Stimulated activated CD8-positive, alpha-beta memory T cell treated with anti-CD3 and anti-CD28 coated beads, Interleukin-7, amount 100 ng/mL, for 4 hours (primary cell): ENCODE measurements around the gene LZTR1.

Source experiments
- DNase-seq, 2 donors: peaks; one replicate each; pipeline ENCODE4 v3.0.0-alpha.2; 2020; ENCODE audit warnings: low read depth in 2 of 2

LZTR1 gene

DNA sequence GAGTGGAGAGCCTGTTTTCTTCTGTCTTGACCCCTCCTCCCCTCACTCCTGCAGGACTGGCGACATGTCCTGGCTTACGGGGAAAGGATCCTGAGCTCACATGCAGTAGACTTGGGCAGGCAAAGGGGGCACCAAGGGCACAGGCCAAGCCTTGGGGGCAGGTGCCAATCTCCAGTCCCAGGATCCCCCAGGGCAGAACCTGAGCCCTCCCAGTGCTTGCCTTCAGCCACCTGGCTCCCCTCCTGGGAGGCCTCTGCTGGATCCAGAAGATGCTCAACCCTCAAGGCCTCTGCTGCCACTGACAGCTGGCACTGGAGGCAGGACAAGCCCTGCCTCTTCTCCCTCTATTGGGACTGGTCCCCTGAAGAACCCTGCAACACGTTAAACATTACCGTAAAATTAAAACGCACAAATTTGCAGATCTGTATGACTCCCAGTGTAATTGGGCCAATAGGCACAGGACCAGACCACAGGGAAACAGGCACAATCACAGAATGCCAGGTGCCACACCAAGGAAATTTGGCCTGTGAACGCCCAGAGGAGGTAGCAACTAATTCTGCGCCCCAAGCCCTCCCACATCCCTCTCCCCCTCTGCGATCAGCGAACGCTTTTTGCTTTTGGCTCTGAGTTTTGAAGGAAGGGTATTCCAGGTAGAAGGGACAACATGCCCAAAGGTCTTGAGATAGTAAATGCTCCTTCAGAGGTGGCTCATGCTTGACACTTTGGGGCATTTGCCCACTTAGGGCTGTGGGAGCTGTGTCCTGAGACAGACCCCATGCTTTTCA, 967 bp upstream of the LZTR1 start:
- DNase-seq, result no peak

DNA sequence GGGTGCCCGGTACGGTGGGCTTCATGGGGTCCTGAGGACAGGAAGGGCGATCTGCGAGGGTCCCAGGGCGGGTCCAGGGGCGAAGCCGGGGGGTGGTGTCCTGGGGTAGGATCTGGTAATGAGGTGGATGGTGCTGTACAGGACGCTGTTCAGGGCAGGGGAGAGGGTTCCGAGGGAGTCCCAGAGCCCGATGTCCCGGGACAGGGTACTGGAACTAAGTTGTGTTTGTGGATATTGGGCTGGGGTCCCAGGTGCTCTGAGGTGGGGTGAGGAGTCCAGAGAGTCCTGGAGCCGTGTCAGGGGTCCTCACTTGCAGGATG, 426 bp downstream of the LZTR1 start:
- no peak for DNase-seq

DNA sequence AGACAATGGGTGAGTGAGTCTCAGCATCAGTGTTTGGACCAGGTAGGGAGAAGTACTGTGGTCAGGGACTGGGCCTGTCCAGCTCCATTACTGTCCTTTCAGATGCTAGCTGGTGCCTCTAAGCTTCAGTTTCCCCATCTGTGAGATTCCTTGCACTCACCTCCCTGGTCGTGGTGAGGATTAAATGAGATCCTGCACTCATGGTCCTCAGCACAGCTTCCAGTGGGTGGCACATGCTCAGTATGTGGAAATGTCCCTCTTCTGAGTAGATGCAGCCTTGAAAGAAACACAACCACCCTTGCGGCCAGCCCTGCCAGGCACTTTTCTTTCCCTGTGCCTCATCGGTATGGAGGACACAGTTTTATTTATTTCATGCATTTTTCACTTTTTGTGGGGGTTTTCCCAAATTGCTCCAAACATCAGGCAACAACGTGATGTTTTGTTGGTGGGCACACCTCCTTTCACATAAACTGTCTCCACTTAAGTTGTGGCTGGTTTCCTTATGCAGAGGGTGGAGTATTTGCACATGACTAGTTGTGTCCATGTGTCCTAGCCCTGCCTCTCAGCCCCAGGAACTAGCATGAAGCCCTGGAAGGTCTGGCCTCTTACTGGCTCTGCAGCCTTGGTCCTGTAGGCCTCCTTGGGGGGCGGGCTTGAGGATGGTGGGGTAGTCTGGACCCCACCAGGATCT, 1.1 kb downstream of the LZTR1 start:
- DNase-seq, result no peak

DNA sequence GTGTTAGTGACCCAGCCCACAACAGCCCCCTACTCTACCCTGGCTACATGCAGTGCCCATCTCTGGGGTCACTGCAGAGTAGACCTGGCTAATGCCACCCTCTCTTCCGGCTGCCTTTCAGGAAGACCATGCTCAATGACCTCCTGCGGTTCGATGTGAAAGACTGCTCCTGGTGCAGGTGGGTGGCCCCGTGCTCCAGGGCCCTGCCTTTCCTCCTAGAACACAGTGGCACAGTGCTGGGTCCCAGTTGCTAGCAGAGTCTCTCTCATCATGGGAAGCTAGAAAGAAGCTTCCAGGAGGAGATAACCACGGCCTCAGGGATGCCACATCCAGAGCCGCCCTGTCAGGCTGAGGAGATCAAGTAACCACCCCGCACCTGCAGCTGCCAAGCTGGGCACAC, 3.6 kb downstream of the LZTR1 start:
- DNase-seq, result no peak

- no peak for DNase-seq
These were observed 4.3 kb downstream of the LZTR1 start for GRCh38 chr22:20986365-20986764.

GRCh38 chr22:20987375-20987774, 5.3 kb downstream of the LZTR1 start:
- no peak for DNase-seq

DNA sequence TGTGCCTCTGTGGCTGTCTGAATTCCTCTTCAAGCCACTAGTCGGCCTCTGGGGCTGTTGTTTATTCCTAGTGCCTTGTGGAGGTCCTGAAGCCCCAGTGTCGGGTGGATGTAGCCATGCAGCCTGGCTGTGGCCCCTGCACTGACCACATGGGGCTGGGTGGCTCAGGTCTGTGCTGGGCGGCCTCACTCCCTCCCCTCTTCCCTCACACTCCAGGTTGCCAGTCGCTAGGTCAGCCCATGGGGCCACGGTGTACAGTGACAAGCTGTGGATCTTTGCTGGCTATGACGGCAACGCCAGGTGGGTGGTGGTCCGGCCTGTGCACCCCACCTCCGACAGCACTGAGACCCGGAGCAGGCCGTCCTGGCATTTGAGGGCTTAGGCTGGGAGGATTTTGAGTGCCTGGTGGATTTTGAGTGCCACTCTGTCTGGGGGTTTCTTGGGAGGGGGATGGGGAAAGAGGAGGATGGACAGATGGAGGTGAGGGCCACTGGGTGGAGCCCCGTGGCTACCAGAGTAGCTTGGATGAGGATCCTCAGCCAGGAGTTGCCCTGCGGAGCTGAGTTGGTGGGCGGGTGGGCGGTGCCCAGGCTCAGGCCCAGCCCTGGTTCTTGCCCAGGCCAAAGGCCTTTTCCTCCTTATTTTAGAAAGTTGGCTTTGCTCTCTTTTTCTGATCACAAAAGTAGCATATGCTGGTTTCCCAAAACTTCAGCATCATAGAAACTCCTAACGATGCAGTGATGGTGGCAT, 6.7 kb downstream of the LZTR1 start:
- no peak for DNase-seq

DNA sequence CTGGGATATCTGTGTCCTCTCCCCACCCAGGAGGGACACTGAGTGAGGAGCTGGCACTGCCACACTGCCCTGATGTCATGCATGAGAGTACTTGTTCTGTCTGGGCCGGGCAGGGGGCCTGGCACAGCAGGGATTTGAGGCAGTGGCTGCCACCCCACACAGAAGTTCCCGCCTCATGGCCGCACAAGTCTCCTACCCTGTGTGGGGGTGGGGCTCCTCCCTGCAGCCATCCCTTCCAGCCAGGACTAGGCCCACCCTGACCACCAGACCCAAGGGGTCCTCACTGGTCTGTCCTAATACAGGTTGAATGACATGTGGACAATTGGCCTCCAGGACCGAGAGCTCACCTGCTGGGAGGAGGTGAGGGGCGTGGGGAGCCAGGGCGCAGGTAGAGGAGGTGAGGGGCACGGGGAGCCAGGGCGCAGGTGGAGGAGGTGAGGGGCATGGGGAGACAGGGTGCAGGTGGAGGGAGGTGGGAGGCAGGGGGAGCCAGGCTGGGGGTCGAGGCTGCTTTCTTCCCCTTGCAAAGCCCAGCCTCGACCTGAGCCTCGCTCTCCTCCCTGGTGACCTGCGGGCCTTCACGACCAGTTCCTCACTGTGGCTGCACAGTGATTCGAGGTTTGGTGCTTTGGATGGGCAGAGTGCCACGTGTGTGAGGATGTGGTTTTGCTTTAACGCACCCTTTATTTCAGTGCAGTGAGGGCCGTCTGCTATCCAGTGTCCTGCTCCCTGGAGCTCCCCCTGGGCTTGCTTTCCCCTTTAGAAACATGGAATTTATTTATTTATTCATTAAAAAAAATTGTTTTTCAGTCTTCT, 7.4 kb downstream of the LZTR1 start:
- DNase-seq, result no peak

- no peak for DNase-seq
These were observed 8.4 kb downstream of the LZTR1 start for GRCh38 chr22:20990184-20991180.

- no peak for DNase-seq
These were observed 9.4 kb downstream of the LZTR1 start for GRCh38 chr22:20991252-20992055.

DNA sequence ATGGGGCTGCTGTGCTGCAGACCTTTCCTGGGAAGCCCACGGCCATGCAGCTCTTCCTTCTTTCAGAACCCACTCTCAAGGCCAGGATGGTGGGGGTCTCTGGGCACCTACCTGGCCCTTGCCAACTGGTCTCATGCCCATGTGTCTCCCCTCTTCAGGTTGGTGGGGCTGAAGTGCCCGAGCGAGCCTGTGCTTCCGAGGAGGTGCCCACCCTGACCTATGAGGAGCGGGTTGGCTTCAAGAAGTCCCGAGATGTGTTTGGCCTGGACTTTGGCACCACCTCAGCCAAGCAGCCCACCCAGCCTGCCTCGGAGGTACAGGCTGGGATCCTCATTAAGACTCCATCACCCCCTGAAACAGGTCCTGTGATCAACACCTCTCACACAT, 10.0 kb downstream of the LZTR1 start:
- no peak for DNase-seq

- no peak for DNase-seq
These were observed 10.6 kb downstream of the LZTR1 start for GRCh38 chr22:20992456-20993303.

GRCh38 chr22:20993304-20994127, 11.4 kb downstream of the LZTR1 start:
- no peak for DNase-seq

DNA sequence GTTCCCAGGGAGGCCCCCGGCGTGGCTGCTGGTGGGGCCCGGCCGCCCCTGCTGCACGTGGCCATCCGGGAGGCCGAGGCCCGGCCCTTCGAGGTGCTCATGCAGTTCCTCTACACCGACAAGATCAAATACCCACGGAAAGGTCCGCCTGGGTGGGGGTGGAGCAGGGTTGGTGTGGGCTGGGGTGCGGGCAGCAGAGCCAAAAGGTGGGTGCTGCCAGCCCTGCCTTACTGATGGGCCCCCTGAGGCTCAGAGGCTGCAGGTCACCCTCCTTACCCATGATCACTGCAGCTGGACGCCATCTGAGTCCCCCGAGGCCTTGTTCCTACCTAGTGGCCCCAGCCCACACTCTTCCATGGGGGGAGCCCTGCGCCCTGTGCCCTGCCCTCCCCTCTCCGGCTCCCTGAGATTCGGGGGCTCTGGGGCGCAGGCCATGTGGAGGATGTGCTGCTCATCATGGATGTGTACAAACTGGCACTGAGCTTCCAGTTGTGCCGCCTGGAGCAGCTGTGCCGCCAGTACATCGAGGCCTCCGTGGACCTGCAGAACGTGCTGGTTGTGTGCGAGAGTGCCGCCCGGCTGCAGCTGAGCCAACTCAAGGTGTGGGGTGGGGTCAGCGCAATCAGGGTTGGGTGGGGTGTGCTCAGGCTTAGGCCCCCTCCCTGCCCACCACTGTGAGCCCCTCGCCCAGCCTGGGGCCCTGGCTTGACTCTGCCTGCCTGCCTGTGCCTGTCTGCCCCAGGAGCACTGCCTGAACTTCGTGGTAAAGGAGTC, 12.2 kb downstream of the LZTR1 start:
- DNase-seq, result no peak

DNA sequence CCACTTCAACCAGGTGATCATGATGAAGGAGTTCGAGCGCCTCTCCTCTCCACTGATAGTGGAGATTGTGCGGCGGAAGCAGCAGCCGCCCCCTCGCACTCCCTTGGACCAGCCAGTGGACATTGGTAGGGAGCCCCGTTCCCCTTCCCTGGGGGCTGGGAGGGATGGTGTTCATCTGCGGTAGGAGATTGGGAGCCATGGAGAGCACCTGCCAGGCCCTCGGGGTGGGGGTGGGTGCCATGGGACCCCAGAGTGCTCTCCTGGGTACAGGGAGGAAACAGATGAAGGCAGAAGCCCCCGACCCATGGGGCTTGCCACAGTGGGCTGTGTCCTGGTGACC, 12.8 kb downstream of the LZTR1 start:
- no peak for DNase-seq

DNA sequence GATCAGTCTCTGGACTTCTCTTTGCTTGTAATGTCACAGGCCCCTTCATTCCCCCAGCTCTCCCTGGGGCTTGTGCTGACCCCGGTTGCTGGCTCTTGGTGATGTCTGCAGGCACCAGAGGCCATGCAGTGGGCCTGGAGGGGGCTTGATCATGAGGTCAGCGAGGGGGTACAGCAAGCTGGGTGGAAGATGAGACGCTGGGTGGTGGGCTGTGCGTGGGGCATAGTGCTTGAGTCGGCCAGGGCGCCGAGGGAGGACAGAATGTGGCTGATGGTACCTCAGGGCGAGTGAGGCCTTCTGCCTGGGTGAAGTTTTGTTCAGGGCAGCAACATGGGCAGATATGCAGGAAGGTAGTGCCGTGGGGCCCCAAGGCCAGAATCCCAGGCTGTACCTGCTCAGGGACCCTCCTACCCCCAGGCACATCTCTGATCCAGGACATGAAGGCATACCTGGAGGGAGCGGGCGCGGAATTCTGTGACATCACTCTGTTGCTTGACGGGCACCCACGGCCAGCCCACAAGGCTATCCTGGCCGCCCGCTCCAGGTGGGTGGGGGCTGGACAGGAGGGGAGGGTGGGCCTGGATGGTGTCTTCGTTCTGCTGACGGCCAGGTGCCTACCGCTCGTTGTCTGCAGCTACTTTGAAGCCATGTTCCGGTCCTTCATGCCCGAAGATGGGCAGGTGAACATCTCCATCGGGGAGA, 13.4 kb downstream of the LZTR1 start:
- DNase-seq, result no peak

DNA sequence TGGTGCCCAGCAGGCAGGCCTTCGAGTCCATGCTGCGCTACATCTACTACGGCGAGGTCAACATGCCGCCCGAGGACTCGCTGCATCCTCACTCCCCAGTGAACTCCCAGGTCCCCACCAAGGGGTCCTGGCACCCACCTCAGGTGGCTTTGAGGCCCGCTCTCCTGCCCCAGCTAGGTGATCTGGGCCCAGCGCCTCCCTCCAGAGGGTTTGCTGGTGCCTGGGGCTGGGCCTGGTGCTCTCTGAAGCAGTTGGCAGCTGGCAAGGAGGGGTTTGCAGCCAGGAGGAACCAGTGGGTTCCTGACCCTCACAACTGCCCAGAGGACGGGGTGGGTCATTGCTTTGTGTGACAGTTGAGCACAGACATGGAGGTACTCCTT, 13.9 kb downstream of the LZTR1 start:
- no peak for DNase-seq
